ENCODE measurements around the gene PPP1R3C. TPM values are rescaled to one million over a fixed set of nuclear protein-coding genes. Genes with fewer than 3 reads are reported as not detected.

The PPP1R3C gene
- total and polyA plus RNA-seq, 3 experiments from 2014 or later: not detected

DNA sequence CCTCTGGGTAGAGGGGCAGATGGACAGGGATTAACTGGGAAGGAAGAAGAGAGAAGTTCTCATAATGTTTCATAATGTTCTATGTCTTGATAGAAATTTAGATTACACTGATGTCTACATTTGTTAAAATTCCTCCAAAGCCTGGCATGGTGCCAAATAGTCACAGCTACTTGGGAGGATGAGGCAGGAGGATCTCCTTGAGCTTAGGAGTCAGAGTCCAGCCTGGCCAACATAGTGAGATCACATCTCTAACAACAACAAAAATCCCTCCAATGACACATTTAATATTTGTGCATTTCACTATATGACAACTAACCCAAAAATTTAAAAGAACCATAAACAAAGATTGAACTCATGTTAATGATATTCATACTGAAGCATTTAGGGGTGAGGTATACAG is 33.0 kb upstream of the PPP1R3C start:
- Histone ChIP-seq H3K36me3 (ENCODE audit: insufficient read depth, low read length) (no peaks in the 10 kb centered on the region), H3K27me3 (ENCODE audit: insufficient read depth, low read length, poor library complexity, severe bottlenecking) (no peaks in the 10 kb centered on the region), H3K27ac (ENCODE audit: low read depth, low read length) (no peak overlapping the region), H3K4me1 (ENCODE audit: insufficient read depth, low read length) (no peaks in the 10 kb centered on the region), H3K4me3 (ENCODE audit: low read length) (no peak overlapping the region), H3K9me3 (ENCODE audit: low read length) (no peaks in the 10 kb centered on the region)
- Mint-ChIP-seq H3K27me3 (peaks cover 6 to 52% of the 10 kb centered on the region in 2 donors), H3K4me1 (no peaks in the 10 kb centered on the region), H3K4me3 (no peak overlapping the region), H3K36me3 (no peaks in the 10 kb centered on the region), H3K27ac (no peak overlapping the region), H3K9me3 (no peaks in the 10 kb centered on the region)
- CTCF ChIA-PET: interaction anchor here (0.6 kb wide), 1 partner anchor 96 kb away, joined by 3 read pairs; no protein-coding TSS in a partner anchor
- POLR2A ChIA-PET: no interaction called here
- DNase-seq: no peak

DNA sequence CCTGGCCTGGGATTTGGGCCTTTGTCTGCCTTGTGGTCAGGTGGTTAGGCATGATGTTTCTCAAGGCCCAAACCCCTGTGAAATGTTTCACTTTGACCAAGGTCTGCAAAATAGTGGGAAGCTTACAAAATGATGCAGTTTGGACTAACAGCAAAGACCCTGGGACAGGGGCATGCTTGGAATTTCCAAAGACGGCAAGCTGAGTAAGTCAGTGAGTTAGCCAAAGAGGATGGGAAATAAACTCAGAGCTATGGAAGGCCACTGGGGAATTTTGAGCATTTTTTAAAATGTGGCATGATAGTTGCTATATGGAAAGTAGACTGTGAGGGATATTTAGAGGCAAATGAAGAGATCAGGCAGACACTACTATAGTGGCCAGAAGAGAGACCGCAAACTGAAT is 31.6 kb upstream of the PPP1R3C start:
- no peak for DNase-seq
- no peaks in the 10 kb centered on the region for H3K9me3 Mint-ChIP-seq
- no peak overlapping the region for H3K4me3 Mint-ChIP-seq
- no peak overlapping the region for H3K27ac ChIP-seq (ENCODE audit: low read depth, low read length)
- no peaks in the 10 kb centered on the region for H3K4me1 ChIP-seq (ENCODE audit: insufficient read depth, low read length)
- no peaks in the 10 kb centered on the region for H3K36me3 Mint-ChIP-seq
- H3K36me3 ChIP-seq (ENCODE audit: insufficient read depth, low read length): no peaks in the 10 kb centered on the region
- no peak overlapping the region for H3K27ac Mint-ChIP-seq
- H3K27me3 Mint-ChIP-seq: peaks cover 10 to 48% of the 10 kb centered on the region in 2 donors
- H3K9me3 ChIP-seq (ENCODE audit: low read length): no peaks in the 10 kb centered on the region
- H3K4me1 Mint-ChIP-seq: no peaks in the 10 kb centered on the region
- H3K27me3 ChIP-seq (ENCODE audit: insufficient read depth, low read length, poor library complexity, severe bottlenecking): no peaks in the 10 kb centered on the region
- ChIA-PET POLR2A (no interaction called here), CTCF (no interaction called here)
- H3K4me3 ChIP-seq (ENCODE audit: low read length): no peak overlapping the region

DNA sequence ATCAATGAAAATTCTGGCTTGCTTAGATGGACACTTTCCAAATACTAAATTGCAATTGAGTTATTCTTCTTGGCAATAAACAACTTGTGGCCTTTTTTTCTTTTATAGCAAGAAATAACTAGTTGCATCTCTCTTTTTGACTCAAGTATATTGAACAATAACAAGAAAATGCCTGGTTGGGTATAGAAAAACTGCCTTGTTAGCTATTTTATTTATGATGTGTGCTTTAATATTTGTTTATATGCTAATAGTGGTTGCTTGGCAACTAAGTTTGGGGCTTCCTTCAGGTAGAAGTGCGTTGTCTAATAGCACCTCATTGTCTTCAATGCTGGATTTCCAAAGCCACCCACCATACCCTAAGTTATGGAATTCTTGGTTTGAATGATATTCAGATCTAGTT is 30.1 kb upstream of the PPP1R3C start:
- Histone ChIP-seq H3K36me3 (ENCODE audit: insufficient read depth, low read length) (no peaks in the 10 kb centered on the region), H3K4me1 (ENCODE audit: insufficient read depth, low read length) (no peaks in the 10 kb centered on the region), H3K4me3 (ENCODE audit: low read length) (no peak overlapping the region), H3K9me3 (ENCODE audit: low read length) (no peaks in the 10 kb centered on the region), H3K27me3 (ENCODE audit: insufficient read depth, low read length, poor library complexity, severe bottlenecking) (no peaks in the 10 kb centered on the region), H3K27ac (ENCODE audit: low read depth, low read length) (no peak overlapping the region)
- Mint-ChIP-seq H3K36me3 (no peaks in the 10 kb centered on the region), H3K27me3 (peaks cover 16 to 51% of the 10 kb centered on the region in 2 donors), H3K4me1 (no peaks in the 10 kb centered on the region), H3K4me3 (no peak overlapping the region), H3K27ac (no peak overlapping the region), H3K9me3 (peaks cover 0 to 3% (median 2%) of the 10 kb centered on the region in 5 donors)
- CTCF ChIA-PET: no interaction called here
- no peak for DNase-seq
- POLR2A ChIA-PET: no interaction called here

DNA sequence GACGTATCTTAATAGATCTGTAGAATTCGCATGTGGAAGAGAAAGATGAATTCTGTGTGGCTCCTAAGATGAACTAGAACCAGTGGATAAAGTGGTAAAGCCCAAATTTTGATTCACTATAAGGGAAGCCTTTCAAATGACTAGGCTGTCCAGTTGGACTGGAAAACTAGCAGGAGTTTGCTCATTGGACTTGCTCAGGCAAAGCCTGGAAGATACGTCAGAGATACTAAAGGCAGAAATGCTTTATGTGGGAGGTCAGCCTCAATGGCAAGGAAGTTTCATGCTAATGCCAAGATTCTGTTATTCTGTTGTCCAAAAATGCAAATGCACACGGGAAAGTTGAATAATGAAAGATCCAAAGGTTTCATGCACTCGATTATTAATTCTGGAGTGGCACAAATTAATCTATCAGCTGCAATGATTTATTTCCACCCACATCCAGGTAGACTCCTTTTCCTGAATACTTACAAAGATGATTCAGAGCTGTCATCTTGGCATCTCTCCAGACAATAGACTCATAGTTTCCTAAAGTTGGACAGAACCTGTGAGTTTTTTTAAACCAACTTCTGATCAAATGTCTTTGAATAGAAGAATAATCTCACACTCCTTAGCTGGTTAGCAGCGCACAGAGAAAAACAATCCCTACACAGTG is 20.5 kb upstream of the PPP1R3C start:
- Mint-ChIP-seq H3K27ac (no peak overlapping the region), H3K36me3 (no peaks in the 10 kb centered on the region), H3K4me3 (no peak overlapping the region), H3K27me3 (peaks cover 7 to 17% of the 10 kb centered on the region in 2 donors), H3K4me1 (no peaks in the 10 kb centered on the region), H3K9me3 (peaks cover 0 to 3% (median under 1%) of the 10 kb centered on the region in 5 donors)
- Histone ChIP-seq H3K4me1 (ENCODE audit: insufficient read depth, low read length) (no peaks in the 10 kb centered on the region), H3K4me3 (ENCODE audit: low read length) (no peak overlapping the region), H3K27me3 (ENCODE audit: insufficient read depth, low read length, poor library complexity, severe bottlenecking) (no peaks in the 10 kb centered on the region), H3K27ac (ENCODE audit: low read depth, low read length) (no peak overlapping the region), H3K9me3 (ENCODE audit: low read length) (no peaks in the 10 kb centered on the region), H3K36me3 (ENCODE audit: insufficient read depth, low read length) (no peaks in the 10 kb centered on the region)
- DNase-seq: no peak
- CTCF ChIA-PET: no interaction called here
- POLR2A ChIA-PET: no interaction called here

DNA sequence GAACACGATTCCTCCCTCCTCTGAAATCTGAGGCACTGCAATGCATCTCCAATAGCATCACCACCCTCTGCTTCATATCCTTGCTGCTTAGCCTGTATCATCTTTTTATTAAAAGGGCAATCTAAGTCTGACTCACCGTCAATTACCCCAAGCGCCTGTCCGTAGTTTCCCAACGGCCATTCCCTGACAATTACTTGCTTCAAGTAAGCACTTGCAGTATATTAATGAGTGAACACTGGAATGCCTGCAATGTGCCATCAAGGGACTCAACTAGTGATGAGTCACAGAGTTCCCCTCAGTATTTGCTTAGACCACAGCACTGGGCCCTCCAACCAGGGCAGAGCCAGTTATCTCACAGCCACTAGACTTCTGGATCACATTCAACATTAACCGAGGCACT is 19.5 kb upstream of the PPP1R3C start:
- H3K36me3 Mint-ChIP-seq: no peaks in the 10 kb centered on the region
- H3K9me3 Mint-ChIP-seq: no peaks in the 10 kb centered on the region
- no peak overlapping the region for H3K27ac Mint-ChIP-seq
- no peaks in the 10 kb centered on the region for H3K4me1 Mint-ChIP-seq
- no peak overlapping the region for H3K4me3 ChIP-seq (ENCODE audit: low read length)
- ChIA-PET POLR2A (no interaction called here), CTCF (interaction anchor here (1.1 to 1.7 kb wide), 2 partner anchors 16 to 19 kb away, joined by 4 read pairs; partner anchors contain the start of gene PPP1R3C)
- no peak overlapping the region for H3K27ac ChIP-seq (ENCODE audit: low read depth, low read length)
- no peaks in the 10 kb centered on the region for H3K4me1 ChIP-seq (ENCODE audit: insufficient read depth, low read length)
- no peak overlapping the region for H3K4me3 Mint-ChIP-seq
- no peaks in the 10 kb centered on the region for H3K9me3 ChIP-seq (ENCODE audit: low read length)
- DNase-seq: no peak
- H3K27me3 Mint-ChIP-seq: peaks cover 5 to 15% of the 10 kb centered on the region in 2 donors
- H3K36me3 ChIP-seq (ENCODE audit: insufficient read depth, low read length): no peaks in the 10 kb centered on the region
- H3K27me3 ChIP-seq (ENCODE audit: insufficient read depth, low read length, poor library complexity, severe bottlenecking): no peaks in the 10 kb centered on the region

DNA sequence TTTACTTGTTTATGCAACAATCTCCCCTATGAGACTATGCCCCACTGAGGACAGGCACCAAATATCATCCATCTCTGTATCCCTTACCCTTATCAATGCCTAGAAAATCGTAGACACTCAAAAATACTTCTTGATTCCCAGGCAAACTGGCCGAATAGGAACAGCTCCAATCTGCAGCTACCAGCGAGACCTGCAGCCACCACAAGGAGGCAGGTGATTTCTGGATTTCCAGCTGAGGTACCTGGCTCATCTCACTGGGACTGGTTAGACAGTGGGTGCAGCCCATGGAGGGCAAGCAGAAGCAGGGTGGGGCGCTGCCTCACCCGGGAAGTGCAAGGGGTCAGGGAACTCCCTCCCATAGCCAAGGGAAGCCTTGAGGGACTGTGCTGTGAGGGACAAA is 10.8 kb upstream of the PPP1R3C start:
- Mint-ChIP-seq H3K4me3 (no peak overlapping the region), H3K4me1 (no peaks in the 10 kb centered on the region), H3K27me3 (peaks cover 23 to 66% of the 10 kb centered on the region in 2 donors), H3K9me3 (peaks cover 0 to 1% (median 0%) of the 10 kb centered on the region in 5 donors), H3K36me3 (no peaks in the 10 kb centered on the region), H3K27ac (no peak overlapping the region)
- no peak overlapping the region for H3K4me3 ChIP-seq (ENCODE audit: low read length)
- POLR2A ChIA-PET: no interaction called here
- no peak for DNase-seq
- H3K9me3 ChIP-seq (ENCODE audit: low read length): no peaks in the 10 kb centered on the region
- H3K27ac ChIP-seq (ENCODE audit: low read depth, low read length): no peak overlapping the region
- no peaks in the 10 kb centered on the region for H3K36me3 ChIP-seq (ENCODE audit: insufficient read depth, low read length)
- CTCF ChIA-PET: interaction anchor here (0.9 kb wide), 1 partner anchor 269 kb away, joined by 3 read pairs; no protein-coding TSS in a partner anchor
- peaks cover 7% of the 10 kb centered on the region for H3K27me3 ChIP-seq (ENCODE audit: insufficient read depth, low read length, poor library complexity, severe bottlenecking)
- H3K4me1 ChIP-seq (ENCODE audit: insufficient read depth, low read length): no peaks in the 10 kb centered on the region

DNA sequence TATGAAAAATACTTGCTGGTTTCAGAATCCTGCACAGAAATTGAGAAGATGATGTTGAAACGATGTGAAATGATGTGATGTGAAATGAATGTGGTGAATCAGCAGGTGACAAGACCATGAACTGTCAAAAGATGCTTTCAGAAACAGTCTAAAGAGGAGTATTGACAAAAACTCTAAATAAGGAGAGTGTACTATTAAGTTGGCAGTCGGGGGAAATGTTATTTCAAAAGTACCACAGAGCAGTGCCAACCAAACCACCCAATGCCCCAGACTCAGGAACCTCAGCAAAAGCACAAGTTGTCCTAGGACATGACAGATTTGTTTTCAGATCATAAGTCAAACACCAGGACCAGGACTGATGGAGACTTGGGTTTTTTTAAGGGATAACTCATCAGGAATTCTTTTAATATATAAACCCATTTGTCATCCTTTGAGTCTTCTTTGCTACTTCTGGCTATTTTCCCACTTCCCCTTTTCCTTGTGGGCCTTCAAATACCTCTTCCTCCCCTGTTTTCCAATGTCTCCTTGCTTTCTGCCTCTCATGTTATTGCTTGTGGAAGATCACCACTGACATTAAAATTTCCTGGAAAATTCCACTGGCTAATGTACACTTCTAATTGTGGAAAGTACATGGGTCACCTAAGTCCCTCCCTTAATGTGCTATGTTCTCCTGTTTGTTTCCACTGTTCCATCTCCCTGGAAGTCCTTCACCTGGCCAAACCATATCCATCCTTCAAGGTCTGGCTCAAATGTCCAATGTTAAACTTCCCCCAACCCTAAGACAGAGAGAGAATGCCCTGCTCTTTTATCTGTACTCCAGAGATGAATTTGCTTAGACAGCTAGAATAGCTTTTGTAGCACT is 10.2 kb upstream of the PPP1R3C start:
- Histone ChIP-seq H3K27me3 (ENCODE audit: insufficient read depth, low read length, poor library complexity, severe bottlenecking) (peaks cover 7% of the 10 kb centered on the region), H3K36me3 (ENCODE audit: insufficient read depth, low read length) (no peaks in the 10 kb centered on the region), H3K4me1 (ENCODE audit: insufficient read depth, low read length) (no peaks in the 10 kb centered on the region), H3K27ac (ENCODE audit: low read depth, low read length) (no peak overlapping the region), H3K9me3 (ENCODE audit: low read length) (no peaks in the 10 kb centered on the region), H3K4me3 (ENCODE audit: low read length) (no peak overlapping the region)
- ChIA-PET POLR2A (no interaction called here), CTCF (interaction anchor here (0.9 to 1.0 kb wide), 2 partner anchors 270 to 346 kb away, joined by 3 read pairs; no protein-coding TSS in a partner anchor)
- Mint-ChIP-seq H3K9me3 (peaks cover 0 to 1% (median 0%) of the 10 kb centered on the region in 5 donors), H3K4me1 (no peaks in the 10 kb centered on the region), H3K4me3 (no peak overlapping the region), H3K27ac (no peak overlapping the region), H3K27me3 (peaks cover 23 to 68% of the 10 kb centered on the region in 2 donors), H3K36me3 (no peaks in the 10 kb centered on the region)
- no peak for DNase-seq

DNA sequence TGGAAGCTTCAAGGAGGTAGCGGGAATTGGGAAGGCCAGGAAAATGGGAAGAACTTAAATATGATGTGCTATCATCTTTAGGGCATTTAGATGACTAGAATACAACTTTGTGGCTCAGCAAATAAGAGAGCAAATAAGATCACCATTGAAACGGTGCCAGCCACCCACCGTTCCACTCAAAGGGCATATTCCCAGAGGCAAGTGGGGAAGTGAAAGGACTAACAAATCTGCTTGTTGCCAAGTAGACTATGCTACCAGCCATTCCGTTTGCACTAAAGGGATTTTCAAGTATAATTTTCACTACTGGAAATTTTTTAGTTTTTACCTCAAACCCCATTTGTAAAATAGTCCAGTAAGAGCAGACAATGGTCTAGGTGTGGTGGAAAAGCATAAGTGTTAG is 4.0 kb upstream of the PPP1R3C start:
- H3K4me1 Mint-ChIP-seq: peaks cover 6 to 14% (median 8%) of the 10 kb centered on the region in 3 donors
- no peak overlapping the region for H3K4me3 Mint-ChIP-seq
- Histone ChIP-seq H3K36me3 (ENCODE audit: insufficient read depth, low read length) (no peaks in the 10 kb centered on the region), H3K27ac (ENCODE audit: low read depth, low read length) (no peak overlapping the region), H3K4me1 (ENCODE audit: insufficient read depth, low read length) (no peaks in the 10 kb centered on the region), H3K27me3 (ENCODE audit: insufficient read depth, low read length, poor library complexity, severe bottlenecking) (peaks cover 9% of the 10 kb centered on the region), H3K4me3 (ENCODE audit: low read length) (no peak overlapping the region), H3K9me3 (ENCODE audit: low read length) (no peaks in the 10 kb centered on the region)
- ChIA-PET POLR2A (no interaction called here), CTCF (interaction anchor here (1.7 to 6.2 kb wide), 3 partner anchors 15 to 345 kb away, joined by 4 to 69 read pairs (median 4); no protein-coding TSS in a partner anchor)
- peaks cover 30 to 71% of the 10 kb centered on the region in 2 donors for H3K27me3 Mint-ChIP-seq
- H3K9me3 Mint-ChIP-seq: no peaks in the 10 kb centered on the region
- no peaks in the 10 kb centered on the region for H3K36me3 Mint-ChIP-seq
- H3K27ac Mint-ChIP-seq: no peak overlapping the region
- no peak for DNase-seq

Measured in CD8-positive, alpha-beta memory T cell (primary cell).